B cell (primary cell): Measurements from ENCODE around the gene SAMD4A. TPM values are rescaled to one million over a fixed set of nuclear protein-coding genes. Genes with fewer than 3 reads are reported as not detected.

ENCODE experiments used
- ATAC-seq: fragments of 200-7000 bp; cut with Tn5 transposase; one replicate; pipeline ENCODE4 v1.10.0; 2021; ENCODE audit warnings: low read depth, mild to moderate bottlenecking, moderate number of reproducible peaks, moderate library complexity
- CTCF ChIA-PET: fragments of 350-600 bp; sonication (Branson Sonifier 250); formaldehyde crosslinking; loops from one replicate; lab custom pipeline; 2021; ENCODE audit warnings: antibody characterized with exemption, inconsistent platforms; lab: Charles Lee
- POLR2A ChIA-PET: fragments of 350-600 bp; sonication (Branson Sonifier 250); formaldehyde crosslinking; loops from one replicate; lab custom pipeline; 2021; ENCODE audit warnings: antibody characterized with exemption; lab: Charles Lee
- DNase-seq: peaks from one replicate; pipeline ENCODE4 v3.0.0; 2013
- H2AFZ ChIP-seq: 2 replicates; pipeline ENCODE4 v1.6.1; 2012; ENCODE audit warnings: mild to moderate bottlenecking, low read depth, low read length; ENCODE audit not compliant: insufficient read depth, poor library complexity, severe bottlenecking
- H3K27ac ChIP-seq, 2 donors: 1 replicate in 1 of 2; 2 replicates in 1 of 2; pipeline ENCODE4 v1.5.1; 2012 to 2013; ENCODE audit warnings: low read length in 2 of 2, mild to moderate bottlenecking in 2 of 2, moderate library complexity in 1 of 2
- H3K27me3 ChIP-seq, 4 experiments: fragments of 200-600 bp in 1 of 4; sonication (generic) in 1 of 4; replicated peaks in 1 of 4; 1 replicate in 2 of 4; 2 replicates in 2 of 4; pipeline versions ENCODE4 v1.6.1 to v1.7.0; 2013 to 2016; ENCODE audit warnings: low read length in 3 of 4, mild to moderate bottlenecking in 2 of 4, mixed read lengths in 1 of 4, moderate library complexity in 1 of 4; ENCODE audit not compliant: insufficient read depth in 4 of 4, control insufficient read depth in 3 of 4; ENCODE audit errors: control extremely low read depth in 1 of 4
- H3K36me3 ChIP-seq, 2 experiments: replicated peaks in 1 of 2; 1 replicate in 1 of 2; 2 replicates in 1 of 2; pipeline versions ENCODE4 v1.6.1 to v1.7.1; 2013; ENCODE audit warnings: low read length in 1 of 2; ENCODE audit not compliant: insufficient read depth in 2 of 2, control insufficient read depth in 1 of 2; ENCODE audit errors: control extremely low read depth in 1 of 2, extremely low read depth in 1 of 2
- H3K4me1 ChIP-seq, 2 donors: fragments of 200-600 bp in 1 of 2; sonication (generic) in 1 of 2; 1 replicate in 1 of 2; 2 replicates in 1 of 2; pipeline versions ENCODE4 v1.5.1 to v1.6.1; 2013 to 2017; ENCODE audit warnings: low read length in 2 of 2; ENCODE audit not compliant: control insufficient read depth in 2 of 2, insufficient read depth in 2 of 2
- H3K4me2 ChIP-seq: replicated peaks from 2 replicates; pipeline ENCODE3; 2012; ENCODE audit warnings: mild to moderate bottlenecking, low read depth, low read length; ENCODE audit not compliant: poor library complexity, severe bottlenecking
- H3K4me3 ChIP-seq, 5 experiments: fragments of 200-600 bp in 1 of 5; sonication (generic) in 1 of 5; 1 replicate in 3 of 5; 2 replicates in 2 of 5; pipeline versions ENCODE4 v1.5.1 to v1.7.0; 2011 to 2016; ENCODE audit warnings: low read length in 4 of 5, mild to moderate bottlenecking in 4 of 5, low read depth in 2 of 5, control low read depth in 1 of 5, moderate library complexity in 1 of 5; ENCODE audit not compliant: insufficient read depth in 1 of 5; ENCODE audit errors: control extremely low read depth in 1 of 5, extremely low read depth in 1 of 5
- H3K79me2 ChIP-seq: fragments of 200-600 bp; sonication (generic); one replicate; pipeline ENCODE4 v1.6.0; 2016; ENCODE audit warnings: low read length; ENCODE audit not compliant: control insufficient read depth, insufficient read depth
- H3K9ac ChIP-seq: fragments of 200-600 bp; sonication (generic); 2 replicates; pipeline ENCODE4 v1.6.1; 2017; ENCODE audit warnings: mild to moderate bottlenecking, low read length, moderate library complexity
- H3K9me3 ChIP-seq, 3 donors: one replicate each; pipeline versions ENCODE4 v1.6.1 to v1.7.1; 2013; ENCODE audit warnings: low read length in 2 of 3; ENCODE audit not compliant: control insufficient read depth in 2 of 3, insufficient read depth in 1 of 3; ENCODE audit errors: control extremely low read depth in 1 of 3
- H4K20me1 ChIP-seq: 2 replicates; pipeline ENCODE4 v1.6.0; 2012; ENCODE audit warnings: mild to moderate bottlenecking, low read length; ENCODE audit not compliant: insufficient read depth, control insufficient read depth, poor library complexity, severe bottlenecking
- H3K27ac Mint-ChIP-seq: one replicate; pipeline ENCODE4 v1.8.0; 2021; ENCODE audit warnings: mixed read lengths
- H3K27me3 Mint-ChIP-seq: one replicate; pipeline ENCODE4 v1.8.0; 2021; ENCODE audit warnings: mixed read lengths
- H3K4me1 Mint-ChIP-seq: one replicate; pipeline ENCODE4 v1.8.0; 2021; ENCODE audit warnings: mixed read lengths
- H3K4me3 Mint-ChIP-seq: one replicate; pipeline ENCODE4 v1.8.0; 2021; ENCODE audit warnings: mixed read lengths
- H3K9me3 Mint-ChIP-seq: one replicate; pipeline ENCODE4 v1.8.0; 2022; ENCODE audit warnings: mixed read lengths; ENCODE audit not compliant: insufficient read depth
- CTCF ChIP-seq: fragments of 200-600 bp; IDR thresholded peaks from one replicate; pipeline ENCODE4 v1.8.0; 2022; ENCODE audit warnings: antibody characterized with exemption, mild to moderate bottlenecking
- EZH2 ChIP-seq: IDR thresholded peaks from 2 replicates; pipeline ENCODE4 v1.6.1; 2012; ENCODE audit warnings: borderline replicate concordance, low read depth, mild to moderate bottlenecking, moderate library complexity, low read length; ENCODE audit not compliant: insufficient read depth, poor library complexity, severe bottlenecking
- WGBS: methylation state at CpG from one replicate; pipeline ENCODE4 v1.1.5; 2013; ENCODE audit warnings: missing lambda C conversion rate; ENCODE audit not compliant: insufficient coverage; 5-methylcytosine and 5-hydroxymethylcytosine counted together
- intact Hi-C: fragments of 100-400 bp; cut with micrococcal nuclease; formaldehyde crosslinking; loops from one replicate; pipeline ENCODE4 v1.10.0; 2022
- polyA plus RNA-seq: library from polyadenylated mRNA; depleted of rRNA; stranded (reverse); fragments of >200 nt; gene quantifications from 2 replicates; pipeline ENCODE4 v1.2.3, GENCODE V29; 2012
- total RNA-seq, 2 donors: library from RNA; stranded (reverse); fragments of 120-200 nt in 1 of 2; gene quantifications; 1 replicate in 1 of 2; 2 replicates in 1 of 2; pipeline versions ENCODE4 v1.2.3 to v1.2.4, GENCODE V29; 2013 to 2022

The SAMD4A gene
- total and polyA plus RNA-seq, 2 donors (not counting 1 experiment from before 2014, with no cell fraction given): 5.7 to 13.7 TPM

DNA sequence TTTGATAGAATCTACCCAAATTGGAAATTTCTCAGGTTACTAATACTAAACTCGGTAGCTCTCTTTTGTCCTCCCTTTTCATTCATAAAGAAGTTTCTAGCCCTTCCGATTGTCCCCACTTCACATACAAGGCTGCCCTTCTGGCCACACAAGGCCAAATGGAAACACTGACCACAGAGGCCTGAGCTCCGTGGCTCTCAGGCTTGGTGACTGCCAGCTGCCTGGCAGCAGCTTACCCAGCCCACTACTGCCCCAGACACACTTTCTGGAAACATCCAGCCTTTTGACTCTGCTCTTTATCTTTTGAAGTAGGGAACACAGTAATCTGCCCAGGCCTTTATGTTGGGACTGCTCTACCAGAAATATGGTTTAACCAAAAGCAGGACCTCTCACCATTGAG lies 168.5 kb downstream of the SAMD4A start:
- CTCF ChIA-PET: interaction anchor here (0.9 kb wide), 1 partner anchor 11 kb away, joined by 3 read pairs; no protein-coding TSS in a partner anchor
- 100% methylated on average over 3 of the region's 3 CpGs for WGBS
- DNase-seq (no peak), ATAC-seq (no peak)
- H3K27me3 Mint-ChIP-seq: no peaks in the 10 kb centered on the region
- Histone ChIP-seq H3K9me3 (no peaks in the 10 kb centered on the region), H3K4me1 (peaks cover 10 to 16% of the 10 kb centered on the region in 2 donors), H4K20me1 (no peaks in the 10 kb centered on the region), H3K36me3 (no peaks in the 10 kb centered on the region), H3K79me2 (peaks cover 12% of the 10 kb centered on the region), H3K27me3 (no peaks in the 10 kb centered on the region), H3K4me3 (no peak overlapping the region), H3K9ac (no peak overlapping the region), H3K4me2 (no peak overlapping the region), H2AFZ (no peak overlapping the region), H3K27ac (no peak overlapping the region)
- intact Hi-C loops: no loop called here
- H3K27ac Mint-ChIP-seq: no peak overlapping the region
- H3K4me3 Mint-ChIP-seq: no peak overlapping the region
- H3K4me1 Mint-ChIP-seq: peaks cover 15% of the 10 kb centered on the region
- no peak for TF ChIP-seq CTCF
- TF ChIP-seq EZH2: no peak
- POLR2A ChIA-PET: no interaction called here
- no peaks in the 10 kb centered on the region for H3K9me3 Mint-ChIP-seq

DNA sequence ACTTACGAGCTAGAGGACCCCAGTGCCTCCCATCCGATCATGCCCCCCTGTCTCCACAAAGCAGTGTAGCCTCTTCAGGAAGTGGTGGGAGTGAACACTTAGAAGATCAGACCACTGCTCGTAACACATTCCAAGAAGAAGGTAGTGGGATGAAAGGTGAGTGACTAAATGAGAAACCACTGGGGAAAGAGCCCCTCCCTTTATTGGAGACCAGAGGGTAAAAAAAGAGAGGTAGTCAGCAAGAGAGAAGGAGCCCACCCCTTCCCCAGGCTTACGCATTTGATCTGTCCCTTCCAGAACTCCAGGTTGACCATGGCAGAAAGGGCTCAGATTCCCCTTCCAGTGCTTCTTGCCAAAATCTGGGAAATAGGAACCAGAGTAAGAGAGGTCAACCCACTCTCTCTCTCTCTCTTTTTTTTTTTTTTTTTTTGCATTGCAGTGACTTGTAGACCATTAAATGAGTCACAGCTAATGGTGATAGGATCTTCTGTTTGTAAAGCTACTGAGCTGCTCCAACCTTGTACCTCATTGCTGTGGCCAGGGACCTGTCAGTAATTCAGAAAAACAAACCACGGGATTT lies 170.3 kb downstream of the SAMD4A start:
- Histone ChIP-seq H3K36me3 (no peaks in the 10 kb centered on the region), H3K4me3 (no peak overlapping the region), H3K4me1 (peaks cover 4 to 9% of the 10 kb centered on the region in 2 donors), H4K20me1 (no peaks in the 10 kb centered on the region), H3K4me2 (peak overlapping the region; percentile 12), H3K9me3 (no peaks in the 10 kb centered on the region), H3K79me2 (peaks cover 5% of the 10 kb centered on the region), H3K27ac (no peak overlapping the region), H3K27me3 (no peaks in the 10 kb centered on the region), H2AFZ (no peak overlapping the region), H3K9ac (no peak overlapping the region)
- TF ChIP-seq EZH2 (no peak), CTCF (no peak)
- H3K9me3 Mint-ChIP-seq: no peaks in the 10 kb centered on the region
- H3K27ac Mint-ChIP-seq: no peak overlapping the region
- CTCF ChIA-PET: no interaction called here
- DNase-seq (no peak), ATAC-seq (no peak)
- intact Hi-C loops: no loop called here
- 100% methylated on average over 1 of the region's 5 CpGs for WGBS
- H3K4me3 Mint-ChIP-seq: no peak overlapping the region
- POLR2A ChIA-PET: no interaction called here
- no peaks in the 10 kb centered on the region for H3K27me3 Mint-ChIP-seq
- peaks cover 7% of the 10 kb centered on the region for H3K4me1 Mint-ChIP-seq
